Smooth muscle cell (in vitro differentiated cells): Measurements from ENCODE around the gene C2. TPM values are rescaled to one million over a fixed set of nuclear protein-coding genes. Genes with fewer than 3 reads are reported as not detected.

Source experiments
- DNase-seq: peaks from one replicate; lab custom pipeline; 2025; ENCODE audit not compliant: unreplicated experiment; lab: John Stamatoyannopoulos, UW
- H2AFZ ChIP-seq: fragments of 200-600 bp; sonication (generic); 2 replicates; pipeline ENCODE4 v1.6.0; 2016; ENCODE audit warnings: antibody characterized with exemption, low read depth, mild to moderate bottlenecking
- H3F3A ChIP-seq: fragments of 200-600 bp; sonication (generic); 2 replicates; pipeline ENCODE4 v1.6.0; 2017; ENCODE audit warnings: antibody characterized with exemption, low read depth
- H3K27ac ChIP-seq: fragments of 200-600 bp; sonication (generic); 2 replicates; pipeline ENCODE4 v1.5.1; 2016; ENCODE audit warnings: low read depth, mild to moderate bottlenecking
- H3K27me3 ChIP-seq: fragments of 200-600 bp; sonication (generic); 2 replicates; pipeline ENCODE4 v1.6.1; 2016; ENCODE audit warnings: low read depth, mild to moderate bottlenecking
- H3K36me3 ChIP-seq: fragments of 200-600 bp; sonication (generic); 2 replicates; pipeline ENCODE4 v1.5.1; 2016; ENCODE audit warnings: low read depth
- H3K4me1 ChIP-seq: fragments of 200-600 bp; sonication (generic); 2 replicates; pipeline ENCODE4 v1.5.1; 2016; ENCODE audit warnings: low read depth
- H3K4me2 ChIP-seq: fragments of 200-600 bp; sonication (generic); 2 replicates; pipeline ENCODE4 v1.6.0; 2016; ENCODE audit warnings: mild to moderate bottlenecking
- H3K4me3 ChIP-seq: fragments of 200-600 bp; sonication (generic); 2 replicates; pipeline ENCODE4 v1.5.1; 2016; ENCODE audit warnings: mild to moderate bottlenecking
- H3K79me2 ChIP-seq: fragments of 200-600 bp; sonication (generic); 2 replicates; pipeline ENCODE4 v1.6.0; 2016; ENCODE audit warnings: low read depth, mild to moderate bottlenecking
- H3K9ac ChIP-seq: fragments of 200-600 bp; sonication (generic); 2 replicates; pipeline ENCODE4 v1.6.0; 2016; ENCODE audit warnings: low read depth
- H3K9me3 ChIP-seq: fragments of 200-600 bp; sonication (generic); replicated peaks from 2 replicates; pipeline ENCODE4 v1.5.1; 2016; ENCODE audit warnings: low read depth
- H4K20me1 ChIP-seq: fragments of 200-600 bp; sonication (generic); 2 replicates; pipeline ENCODE4 v1.6.0; 2016; ENCODE audit warnings: low read depth
- WGBS: methylation state at CpG from one replicate; pipeline ENCODE4 v1.1.7; 2016; ENCODE audit warnings: low lambda C conversion rate; 5-methylcytosine and 5-hydroxymethylcytosine counted together
- polyA plus RNA-seq: library from polyadenylated mRNA; unstranded; fragments of >200 nt; fragmentation: Nextera tagmentation; extraction: Ambion mirVana; gene quantifications from 2 replicates; pipeline ENCODE4 v1.2.1, GENCODE V29; 2016
- total RNA-seq: library from RNA; depleted of rRNA; stranded (reverse); fragments of >200 nt; gene quantifications from 2 replicates; pipeline ENCODE4 v1.2.3, GENCODE V29; 2014
- TF ChIP-seq, protein P1 (sequence below): fragments of 200-600 bp; sonication (generic); IDR thresholded peaks from 2 replicates; pipeline ENCODE4 v1.5.1; 2017; ENCODE audit warnings: borderline replicate concordance, mild to moderate bottlenecking, antibody characterized with exemption; ENCODE audit not compliant: insufficient read depth, poor library complexity, severe bottlenecking

Gene C2
- total and polyA plus RNA-seq, 2 experiments from 2014 or later = 0.37 TPM; not detected in 1

DNA sequence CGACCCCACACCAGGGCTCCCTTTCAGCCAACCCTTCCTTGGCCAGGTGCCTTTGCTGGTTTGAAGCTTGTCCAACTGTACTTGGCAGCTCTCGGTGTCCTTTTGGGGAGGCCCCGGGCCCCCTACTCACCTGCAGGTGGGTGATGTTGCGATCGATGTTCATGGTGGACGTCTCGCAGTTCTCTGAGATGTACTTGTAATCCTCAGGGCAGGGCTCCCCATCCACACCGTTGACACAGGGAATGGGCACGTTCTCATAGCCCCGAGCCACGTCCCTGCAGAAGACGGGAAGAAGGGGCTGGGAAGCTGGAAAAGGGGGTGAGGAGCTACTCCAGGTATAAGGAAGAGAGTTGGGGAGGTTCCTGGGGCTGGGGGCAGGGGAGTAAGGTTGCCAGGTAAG is 43.8 kb upstream of the C2 start:
- no peaks in the 10 kb centered on the region for H3K9me3 ChIP-seq
- no peak overlapping the region for H3K27ac ChIP-seq
- H3K36me3 ChIP-seq = no peaks in the 10 kb centered on the region
- no peaks in the 10 kb centered on the region for H4K20me1 ChIP-seq
- H3K4me2 ChIP-seq = no peak overlapping the region
- H3F3A ChIP-seq = no peaks in the 10 kb centered on the region
- no peak overlapping the region for H2AFZ ChIP-seq
- H3K4me1 ChIP-seq = no peaks in the 10 kb centered on the region
- H3K9ac ChIP-seq = no peak overlapping the region
- DNase-seq = no peak
- H3K27me3 ChIP-seq = no peaks in the 10 kb centered on the region
- no peaks in the 10 kb centered on the region for H3K79me2 ChIP-seq
- H3K4me3 ChIP-seq = no peak overlapping the region
- 97% methylated on average over 12 of the region's 12 CpGs for WGBS
- TF ChIP-seq, protein P1, sequence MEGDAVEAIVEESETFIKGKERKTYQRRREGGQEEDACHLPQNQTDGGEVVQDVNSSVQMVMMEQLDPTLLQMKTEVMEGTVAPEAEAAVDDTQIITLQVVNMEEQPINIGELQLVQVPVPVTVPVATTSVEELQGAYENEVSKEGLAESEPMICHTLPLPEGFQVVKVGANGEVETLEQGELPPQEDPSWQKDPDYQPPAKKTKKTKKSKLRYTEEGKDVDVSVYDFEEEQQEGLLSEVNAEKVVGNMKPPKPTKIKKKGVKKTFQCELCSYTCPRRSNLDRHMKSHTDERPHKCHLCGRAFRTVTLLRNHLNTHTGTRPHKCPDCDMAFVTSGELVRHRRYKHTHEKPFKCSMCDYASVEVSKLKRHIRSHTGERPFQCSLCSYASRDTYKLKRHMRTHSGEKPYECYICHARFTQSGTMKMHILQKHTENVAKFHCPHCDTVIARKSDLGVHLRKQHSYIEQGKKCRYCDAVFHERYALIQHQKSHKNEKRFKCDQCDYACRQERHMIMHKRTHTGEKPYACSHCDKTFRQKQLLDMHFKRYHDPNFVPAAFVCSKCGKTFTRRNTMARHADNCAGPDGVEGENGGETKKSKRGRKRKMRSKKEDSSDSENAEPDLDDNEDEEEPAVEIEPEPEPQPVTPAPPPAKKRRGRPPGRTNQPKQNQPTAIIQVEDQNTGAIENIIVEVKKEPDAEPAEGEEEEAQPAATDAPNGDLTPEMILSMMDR = no peak

DNA sequence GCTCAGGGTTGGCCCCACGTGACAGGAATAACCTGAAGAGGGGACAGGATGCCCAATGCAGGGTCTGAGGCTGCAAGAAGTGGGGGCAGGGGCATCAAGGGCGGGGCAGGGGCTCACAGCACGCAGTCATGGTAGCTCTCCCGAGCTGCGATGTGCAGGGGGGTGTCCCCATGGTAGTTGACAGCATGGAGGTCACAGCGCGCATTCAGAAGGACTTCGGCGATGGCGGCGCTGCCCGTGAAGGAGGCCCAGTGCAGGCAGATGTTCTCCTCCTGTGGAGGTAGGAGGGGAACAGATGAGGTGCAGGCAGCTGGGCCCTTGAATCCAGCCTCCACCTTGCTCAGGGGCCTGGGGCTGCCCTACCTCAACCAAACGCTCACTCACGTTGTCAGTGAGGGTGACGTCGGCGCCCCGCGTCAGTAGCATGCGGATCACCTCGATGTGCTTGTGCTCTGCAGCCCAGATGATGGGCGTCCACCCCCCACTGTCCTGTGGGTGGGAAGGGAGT is 42.9 kb upstream of the C2 start:
- Histone ChIP-seq H3F3A (no peaks in the 10 kb centered on the region), H3K36me3 (no peaks in the 10 kb centered on the region)
- WGBS = 97% methylated on average over 22 of the region's 22 CpGs

DNA sequence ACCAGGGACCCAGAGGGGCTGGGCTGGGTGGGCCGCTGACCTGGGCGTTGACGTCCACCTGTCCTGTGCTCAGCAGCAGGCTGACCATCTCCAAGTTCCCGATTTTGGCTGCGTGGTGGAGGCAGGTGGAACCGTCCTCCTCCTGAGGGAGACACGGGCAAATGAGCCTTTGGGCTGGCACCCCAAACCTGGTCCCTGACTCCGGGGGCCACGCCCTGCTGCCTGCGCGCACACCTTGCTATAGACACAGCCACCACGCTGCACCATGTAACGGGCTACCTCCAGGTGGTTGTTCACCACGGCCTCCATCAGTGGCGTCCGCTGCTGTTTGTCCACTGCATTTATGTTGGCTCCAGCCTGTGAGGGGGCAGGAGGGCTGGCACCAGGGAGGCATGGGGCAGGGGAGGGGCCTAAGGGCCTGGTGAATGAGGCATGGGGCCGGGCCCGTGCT is 41.0 kb upstream of the C2 start:
- no peaks in the 10 kb centered on the region for H3K27me3 ChIP-seq
- H3K9ac ChIP-seq = no peak overlapping the region
- H3K79me2 ChIP-seq = no peaks in the 10 kb centered on the region
- no peak overlapping the region for H3K4me3 ChIP-seq
- H3K4me2 ChIP-seq = no peak overlapping the region
- TF ChIP-seq, protein P1 = no peak
- WGBS = 98% methylated on average over 18 of the region's 18 CpGs
- H3K4me1 ChIP-seq = no peaks in the 10 kb centered on the region
- H2AFZ ChIP-seq = no peak overlapping the region
- H3K9me3 ChIP-seq = no peaks in the 10 kb centered on the region
- H3F3A ChIP-seq = no peaks in the 10 kb centered on the region
- DNase-seq = no peak
- no peaks in the 10 kb centered on the region for H3K36me3 ChIP-seq
- no peak overlapping the region for H3K27ac ChIP-seq
- H4K20me1 ChIP-seq = no peaks in the 10 kb centered on the region

More for the DNA sequence above, 42.9 kb upstream of the C2 start:
- Histone ChIP-seq H3K4me2 (no peak overlapping the region), H4K20me1 (no peaks in the 10 kb centered on the region), H3K79me2 (no peaks in the 10 kb centered on the region), H3K9ac (no peak overlapping the region), H3K4me3 (no peak overlapping the region), H3K27me3 (no peaks in the 10 kb centered on the region), H3K9me3 (no peaks in the 10 kb centered on the region), H2AFZ (no peak overlapping the region), H3K4me1 (no peaks in the 10 kb centered on the region), H3K27ac (no peak overlapping the region)
- TF ChIP-seq, protein P1 = no peak
- DNase-seq = no peak
